H9 (cell line): ENCODE results near the gene GPR50. TPM values are rescaled to one million over a fixed set of nuclear protein-coding genes. Genes with fewer than 3 reads are reported as not detected.

ENCODE experiments used
- DNase-seq: peaks from one replicate; pipeline ENCODE4 v3.0.0-alpha.2; 2017
- H2AFZ ChIP-seq: one replicate; pipeline ENCODE4 v1.6.1; 2013; ENCODE audit warnings: mild to moderate bottlenecking, low read length, control low read depth, moderate library complexity
- H2AK5ac ChIP-seq: 2 replicates; pipeline ENCODE4 v1.6.1; 2013; ENCODE audit warnings: low read length, control low read depth, mixed read lengths; ENCODE audit not compliant: insufficient read length
- H2BK120ac ChIP-seq: one replicate; pipeline ENCODE4 v1.6.1; 2013; ENCODE audit warnings: low read depth, mild to moderate bottlenecking, low read length, control low read depth, inconsistent platforms; ENCODE audit not compliant: poor library complexity, severe bottlenecking
- H2BK12ac ChIP-seq: 2 replicates; pipeline ENCODE4 v1.6.1; 2013; ENCODE audit warnings: low read length, control low read depth, mixed read lengths, low read depth; ENCODE audit not compliant: insufficient read length
- H2BK15ac ChIP-seq: 2 replicates; pipeline ENCODE4 v1.6.1; 2013; ENCODE audit warnings: low read depth, low read length, control low read depth
- H2BK20ac ChIP-seq: one replicate; pipeline ENCODE4 v1.6.1; 2013; ENCODE audit warnings: low read depth, mild to moderate bottlenecking, low read length, control low read depth, inconsistent platforms; ENCODE audit not compliant: poor library complexity, severe bottlenecking
- H2BK5ac ChIP-seq: 2 replicates; pipeline ENCODE4 v1.6.1; 2013; ENCODE audit warnings: low read length, control low read depth, mixed read lengths; ENCODE audit not compliant: insufficient read length
- H3K14ac ChIP-seq: 2 replicates; pipeline ENCODE4 v1.6.1; 2013; ENCODE audit warnings: low read length, control low read depth; ENCODE audit not compliant: insufficient read depth
- H3K18ac ChIP-seq: 2 replicates; pipeline ENCODE4 v1.6.1; 2013; ENCODE audit warnings: low read depth, mild to moderate bottlenecking, mixed read lengths, low read length, control low read depth; ENCODE audit not compliant: insufficient read length
- H3K23ac ChIP-seq: 2 replicates; pipeline ENCODE4 v1.6.1; 2013; ENCODE audit warnings: low read length, control low read depth, mixed read lengths, low read depth; ENCODE audit not compliant: insufficient read length
- H3K23me2 ChIP-seq: 2 replicates; pipeline ENCODE4 v1.6.1; 2013; ENCODE audit warnings: low read depth, mild to moderate bottlenecking, mixed read lengths, low read length, control low read depth; ENCODE audit not compliant: insufficient read length, poor library complexity, severe bottlenecking
- H3K27ac ChIP-seq: 2 replicates; pipeline ENCODE4 v1.5.1; 2013; ENCODE audit warnings: low read length, control low read depth, mixed read lengths, low read depth; ENCODE audit not compliant: insufficient read length
- H3K27me3 ChIP-seq: 2 replicates; pipeline ENCODE4 v1.6.1; 2013; ENCODE audit warnings: low read length, control low read depth, inconsistent platforms; ENCODE audit not compliant: insufficient read depth
- H3K4ac ChIP-seq: 2 replicates; pipeline ENCODE4 v1.6.1; 2013; ENCODE audit warnings: low read depth, mild to moderate bottlenecking, control low read depth, inconsistent platforms, low read length, moderate library complexity
- H3K4me1 ChIP-seq: 2 replicates; pipeline ENCODE4 v1.6.1; 2013; ENCODE audit warnings: low read length, control low read depth, inconsistent platforms; ENCODE audit not compliant: insufficient read depth
- H3K4me2 ChIP-seq: 2 replicates; pipeline ENCODE4 v1.6.1; 2013; ENCODE audit warnings: low read length, control low read depth, mixed read lengths; ENCODE audit not compliant: insufficient read length, insufficient read depth
- H3K56ac ChIP-seq: 2 replicates; pipeline ENCODE4 v1.6.1; 2013; ENCODE audit warnings: low read depth, mild to moderate bottlenecking, mixed read lengths, low read length, control low read depth; ENCODE audit not compliant: insufficient read length
- H3K79me1 ChIP-seq: 2 replicates; pipeline ENCODE4 v1.6.1; 2013; ENCODE audit warnings: low read depth, mild to moderate bottlenecking, moderate library complexity, low read length, control low read depth, inconsistent platforms; ENCODE audit not compliant: insufficient read depth, poor library complexity, severe bottlenecking
- H3K79me2 ChIP-seq: 2 replicates; pipeline ENCODE4 v1.6.1; 2013; ENCODE audit warnings: low read length, control low read depth, inconsistent platforms; ENCODE audit not compliant: insufficient read depth
- H3K9ac ChIP-seq: 2 replicates; pipeline ENCODE4 v1.6.1; 2013; ENCODE audit warnings: low read length, control low read depth, mixed read lengths; ENCODE audit not compliant: insufficient read length; ENCODE audit errors: extremely low read depth
- H3K9me3 ChIP-seq: one replicate; pipeline ENCODE4 v1.6.1; 2013; ENCODE audit warnings: low read depth, low read length, inconsistent platforms; ENCODE audit not compliant: control insufficient read depth
- H3T11ph ChIP-seq: one replicate; pipeline ENCODE4 v1.6.1; 2013; ENCODE audit warnings: mild to moderate bottlenecking, low read length, control low read depth, inconsistent platforms
- H4K20me1 ChIP-seq: one replicate; pipeline ENCODE4 v1.6.1; 2013; ENCODE audit not compliant: control insufficient read depth, insufficient read length, insufficient read depth
- H4K5ac ChIP-seq: 2 replicates; pipeline ENCODE4 v1.6.1; 2013; ENCODE audit warnings: low read depth, mild to moderate bottlenecking, mixed read lengths, low read length, control low read depth; ENCODE audit not compliant: insufficient read length
- H4K8ac ChIP-seq: replicated peaks from 2 replicates; pipeline ENCODE4 v1.6.1; 2013; ENCODE audit warnings: low read length, control low read depth, mixed read lengths, low read depth; ENCODE audit not compliant: insufficient read length
- H4K91ac ChIP-seq: 2 replicates; pipeline ENCODE4 v1.6.1; 2013; ENCODE audit warnings: low read depth, mild to moderate bottlenecking, moderate library complexity, mixed read lengths, low read length, control low read depth; ENCODE audit not compliant: insufficient read length
- H3K27ac Mint-ChIP-seq, 3 experiments: 2 replicates in 2 of 3; 3 replicates in 1 of 3; pipeline ENCODE4 v1.8.0; 2020 to 2021; ENCODE audit warnings: mixed read lengths in 3 of 3, mild to moderate bottlenecking in 1 of 3, moderate library complexity in 1 of 3
- H3K27me3 Mint-ChIP-seq: 2 replicates; pipeline ENCODE4 v1.8.0; 2021; ENCODE audit warnings: low read depth, mild to moderate bottlenecking, moderate library complexity, mixed read lengths
- H3K36me3 Mint-ChIP-seq, 3 experiments: 2 replicates in 2 of 3; 3 replicates in 1 of 3; pipeline ENCODE4 v1.8.0; 2020 to 2021; ENCODE audit warnings: low read depth in 3 of 3, mixed read lengths in 3 of 3; ENCODE audit not compliant: insufficient read depth in 1 of 3
- H3K4me1 Mint-ChIP-seq, 2 experiments: 2 replicates each; pipeline ENCODE4 v1.8.0; 2020; ENCODE audit warnings: mixed read lengths in 2 of 2
- H3K4me3 Mint-ChIP-seq, 2 experiments: 2 replicates in 1 of 2; 3 replicates in 1 of 2; pipeline ENCODE4 v1.8.0; 2020 to 2021; ENCODE audit warnings: mild to moderate bottlenecking in 2 of 2, mixed read lengths in 2 of 2, moderate library complexity in 1 of 2
- H3K9me3 Mint-ChIP-seq, 2 experiments: 2 replicates in 1 of 2; 3 replicates in 1 of 2; pipeline ENCODE4 v1.8.0; 2020; ENCODE audit warnings: mild to moderate bottlenecking in 2 of 2, mixed read lengths in 2 of 2, moderate library complexity in 1 of 2
- CTCF ChIP-seq: fragments of 200-600 bp; sonication (generic); conservative IDR thresholded peaks from 3 replicates; pipeline ENCODE4 v1.8.0; 2021; ENCODE audit warnings: antibody characterized with exemption, mild to moderate bottlenecking
- WGBS: extraction: QIAGEN DNeasy Blood & Tissue Kit; methylation state at CpG from one replicate; pipeline ENCODE4 v1.1.7; 2013; ENCODE audit warnings: missing lambda C conversion rate, low lambda C conversion rate, mixed read lengths; ENCODE audit not compliant: insufficient read length; ENCODE audit errors: extremely low coverage; 5-methylcytosine and 5-hydroxymethylcytosine counted together
- total RNA-seq: library from RNA; stranded (reverse); gene quantifications from 2 replicates; pipeline ENCODE4 v1.2.1, GENCODE V29; 2021

The GPR50 gene
- total RNA-seq, 1 experiment from 2014 or later = 12.2 TPM

GRCh38 chrX:151132531-151132930 lies 43.9 kb upstream of the GPR50 start:
- no peak overlapping the region for H3K23ac ChIP-seq
- no peak overlapping the region for H2BK20ac ChIP-seq
- no peak overlapping the region for H2BK15ac ChIP-seq
- H3K4me2 ChIP-seq = no peak overlapping the region
- no peaks in the 10 kb centered on the region for H3K4me1 Mint-ChIP-seq
- H3K56ac ChIP-seq = no peak overlapping the region
- H2AFZ ChIP-seq = no peak overlapping the region
- no peaks in the 10 kb centered on the region for H3K79me1 ChIP-seq
- no peak overlapping the region for H3K9ac ChIP-seq
- H4K5ac ChIP-seq = no peak overlapping the region
- peaks cover 4% of the 10 kb centered on the region for H3K27me3 Mint-ChIP-seq
- no peaks in the 10 kb centered on the region for H3K27me3 ChIP-seq
- WGBS = no CpG with 5 or more reads among the region's 2 CpGs
- no peaks in the 10 kb centered on the region for H3K4me1 ChIP-seq
- H3K23me2 ChIP-seq = no peaks in the 10 kb centered on the region
- no peak overlapping the region for H3K27ac Mint-ChIP-seq
- no peak for TF ChIP-seq CTCF
- H3K27ac ChIP-seq = no peak overlapping the region
- H2AK5ac ChIP-seq = no peak overlapping the region
- no peaks in the 10 kb centered on the region for H4K20me1 ChIP-seq
- H3K36me3 Mint-ChIP-seq = peaks cover 0 to 4% (median 0%) of the 10 kb centered on the region in 3 experiments; a peak in 4 of 7 replicates
- H3T11ph ChIP-seq = no peak overlapping the region
- H4K8ac ChIP-seq = no peak overlapping the region
- H2BK5ac ChIP-seq = no peak overlapping the region
- no peak overlapping the region for H3K4ac ChIP-seq
- H3K9me3 ChIP-seq = peaks cover 36% of the 10 kb centered on the region
- no peak overlapping the region for H3K18ac ChIP-seq
- no peak overlapping the region for H4K91ac ChIP-seq
- no peak overlapping the region for H2BK12ac ChIP-seq
- DNase-seq = no peak
- no peak overlapping the region for H2BK120ac ChIP-seq
- peaks cover 51 to 54% of the 10 kb centered on the region in 2 experiments for H3K9me3 Mint-ChIP-seq
- no peaks in the 10 kb centered on the region for H3K79me2 ChIP-seq
- H3K14ac ChIP-seq = no peak overlapping the region
- no peak overlapping the region for H3K4me3 Mint-ChIP-seq
